ENCODE results near the gene LRRC38. TPM values are rescaled to one million over a fixed set of nuclear protein-coding genes. Genes with fewer than 3 reads are reported as not detected.

LRRC38 gene
- total and polyA plus RNA-seq, 2 of the 8 experiments (the other 6 are each of a cell fraction or from before 2014, with no cell fraction given): 0.17 to 0.63 TPM

GRCh38 chr1:13549021-13549420 is 35.2 kb upstream of the LRRC38 start (continued):
- TF ChIP-seq HDAC6 (IDR thresholded peaks at IDR 0.05; ENCODE audit: low read depth, low read length): no peak
- no peak for TF ChIP-seq RBBP5 (IDR thresholded peaks at IDR 0.05; ENCODE audit: borderline replicate concordance, low read depth, low read length)
- TF ChIP-seq YY1 (IDR thresholded peaks at IDR 0.05; ENCODE audit: low read depth, low read length): no peak
- TF ChIP-seq CBX5 (IDR thresholded peaks at IDR 0.05; ENCODE audit: low read depth, low read length): no peak
- TF ChIP-seq TEAD4 (IDR thresholded peaks at IDR 0.05; ENCODE audit: low read depth, low read length): no peak
